ENCODE data around the gene CSTF2T. TPM values are rescaled to one million over a fixed set of nuclear protein-coding genes. Genes with fewer than 3 reads are reported as not detected.

CSTF2T gene
- total and polyA plus RNA-seq, 10 donors: 12.2 to 37.1 (median 29.9) TPM

- no peaks in the 10 kb centered on the region for H3K27me3 ChIP-seq (replicated peaks in 1 of 7)
- H3K4me3 ChIP-seq: no peak overlapping the region
- H3K4me1 ChIP-seq: no peaks in the 10 kb centered on the region
- TF ChIP-seq POLR2A (IDR thresholded peaks at IDR 0.05) (no peak), POLR2AphosphoS5 (IDR thresholded peaks at IDR 0.05) (no peak)
- TF ChIP-seq, protein P1, sequence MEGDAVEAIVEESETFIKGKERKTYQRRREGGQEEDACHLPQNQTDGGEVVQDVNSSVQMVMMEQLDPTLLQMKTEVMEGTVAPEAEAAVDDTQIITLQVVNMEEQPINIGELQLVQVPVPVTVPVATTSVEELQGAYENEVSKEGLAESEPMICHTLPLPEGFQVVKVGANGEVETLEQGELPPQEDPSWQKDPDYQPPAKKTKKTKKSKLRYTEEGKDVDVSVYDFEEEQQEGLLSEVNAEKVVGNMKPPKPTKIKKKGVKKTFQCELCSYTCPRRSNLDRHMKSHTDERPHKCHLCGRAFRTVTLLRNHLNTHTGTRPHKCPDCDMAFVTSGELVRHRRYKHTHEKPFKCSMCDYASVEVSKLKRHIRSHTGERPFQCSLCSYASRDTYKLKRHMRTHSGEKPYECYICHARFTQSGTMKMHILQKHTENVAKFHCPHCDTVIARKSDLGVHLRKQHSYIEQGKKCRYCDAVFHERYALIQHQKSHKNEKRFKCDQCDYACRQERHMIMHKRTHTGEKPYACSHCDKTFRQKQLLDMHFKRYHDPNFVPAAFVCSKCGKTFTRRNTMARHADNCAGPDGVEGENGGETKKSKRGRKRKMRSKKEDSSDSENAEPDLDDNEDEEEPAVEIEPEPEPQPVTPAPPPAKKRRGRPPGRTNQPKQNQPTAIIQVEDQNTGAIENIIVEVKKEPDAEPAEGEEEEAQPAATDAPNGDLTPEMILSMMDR (IDR thresholded peaks at IDR 0.05 in 8 of 11, conservative IDR thresholded peaks at IDR 0.05 in 3 of 11): no peak
- no peak overlapping the region for H3K27ac ChIP-seq
- 76 to 83% (median 78%) methylated on average over 1 of the region's 1 CpG for WGBS, 5 donors
- intact Hi-C loops (cut with DNase I; ENCODE audit: low total_unique reads): loop anchor here (10.0 kb wide), 1 partner anchor 59 kb away; no protein-coding TSS in a partner anchor
- H3K36me3 ChIP-seq: no peaks in the 10 kb centered on the region
- DNase-seq: no peak
- no peaks in the 10 kb centered on the region for H3K9me3 ChIP-seq
Measured at GRCh38 chr10:51724038-51724437, 24.6 kb upstream of the CSTF2T start.

- H3K4me1 ChIP-seq: no peaks in the 10 kb centered on the region
- no peak overlapping the region for H3K4me3 ChIP-seq
- no peaks in the 10 kb centered on the region for H3K9me3 ChIP-seq
- intact Hi-C loops (cut with DNase I; ENCODE audit: low total_unique reads): no loop called here
- TF ChIP-seq POLR2A (IDR thresholded peaks at IDR 0.05) (no peak), POLR2AphosphoS5 (IDR thresholded peaks at IDR 0.05) (no peak)
- TF ChIP-seq, protein P1 (IDR thresholded peaks at IDR 0.05 in 8 of 11, conservative IDR thresholded peaks at IDR 0.05 in 3 of 11): no peak
- no peak overlapping the region for H3K27ac ChIP-seq
- H3K27me3 ChIP-seq (replicated peaks in 1 of 7): peaks cover 0 to 11% (median 0%) of the 10 kb centered on the region in 7 donors
- DNase-seq: no peak
- H3K36me3 ChIP-seq: no peaks in the 10 kb centered on the region
Measured at GRCh38 chr10:51718804-51719291, 19.5 kb upstream of the CSTF2T start.

DNA sequence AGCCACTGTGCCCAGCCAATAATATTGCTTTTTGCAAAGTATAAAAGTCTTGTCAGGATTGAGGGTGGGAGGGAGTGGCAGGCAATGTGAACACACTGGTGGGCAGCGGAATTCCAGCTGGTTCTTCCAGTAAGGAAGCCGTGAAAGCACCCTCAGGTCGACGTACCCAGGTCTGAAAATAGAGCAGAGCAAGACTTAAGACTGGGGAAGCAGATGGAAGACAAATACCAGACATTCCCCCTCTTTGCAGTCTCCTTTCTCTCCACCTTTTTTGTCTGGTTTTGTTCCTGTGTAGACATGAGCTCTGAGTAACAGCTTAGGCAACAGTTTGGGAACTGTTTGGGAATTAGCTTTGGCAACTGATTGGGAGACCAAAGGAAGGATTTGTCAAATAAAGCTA, 17.6 kb upstream of the CSTF2T start:
- H3K27ac ChIP-seq: no peak overlapping the region
- intact Hi-C loops (cut with DNase I; ENCODE audit: low total_unique reads): no loop called here
- no peak for TF ChIP-seq POLR2A (IDR thresholded peaks at IDR 0.05)
- no peak for TF ChIP-seq POLR2AphosphoS5 (IDR thresholded peaks at IDR 0.05)
- TF ChIP-seq, protein P1 (IDR thresholded peaks at IDR 0.05 in 8 of 11, conservative IDR thresholded peaks at IDR 0.05 in 3 of 11): no peak

DNA sequence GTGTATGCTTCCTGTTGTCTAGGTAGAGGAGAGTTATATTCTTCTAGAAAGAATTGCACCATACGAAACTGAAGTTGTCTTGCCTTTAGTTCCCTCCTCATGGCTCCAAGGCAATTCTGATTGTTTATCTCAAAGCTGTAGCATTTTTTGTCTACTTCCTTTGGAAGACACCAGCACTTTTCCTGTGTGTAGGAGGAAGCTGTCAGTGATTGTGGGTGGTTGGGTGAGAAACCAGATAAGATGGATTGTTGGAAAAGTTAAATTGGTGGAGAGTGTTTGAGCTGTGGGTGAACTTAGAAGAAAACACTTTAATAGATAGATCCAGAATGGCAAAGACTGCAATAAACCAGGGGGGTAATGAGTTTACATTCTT, 12.1 kb upstream of the CSTF2T start:
- Histone ChIP-seq H3K36me3 (no peaks in the 10 kb centered on the region), H3K4me1 (no peaks in the 10 kb centered on the region)
- DNase-seq: no peak

More for the DNA sequence above, 17.6 kb upstream of the CSTF2T start:
- peaks cover 0 to 11% (median 0%) of the 10 kb centered on the region in 7 donors for H3K27me3 ChIP-seq (replicated peaks in 1 of 7)
- no peaks in the 10 kb centered on the region for H3K9me3 ChIP-seq
- WGBS, 5 donors: 73 to 88% (median 76%) methylated on average over 4 of the region's 4 CpGs
- H3K36me3 ChIP-seq: no peaks in the 10 kb centered on the region
- DNase-seq: no peak
- no peak overlapping the region for H3K4me3 ChIP-seq
- no peaks in the 10 kb centered on the region for H3K4me1 ChIP-seq

More for the DNA sequence above, 12.1 kb upstream of the CSTF2T start:
- TF ChIP-seq POLR2AphosphoS5 (IDR thresholded peaks at IDR 0.05) (no peak), POLR2A (IDR thresholded peaks at IDR 0.05) (no peak)
- TF ChIP-seq, protein P1 (IDR thresholded peaks at IDR 0.05 in 8 of 11, conservative IDR thresholded peaks at IDR 0.05 in 3 of 11): no peak
- peaks cover 0 to 3% (median 0%) of the 10 kb centered on the region in 7 donors for H3K27me3 ChIP-seq (replicated peaks in 1 of 7)
- H3K27ac ChIP-seq: no peak overlapping the region
- no peak overlapping the region for H3K4me3 ChIP-seq
- intact Hi-C loops (cut with DNase I; ENCODE audit: low total_unique reads): no loop called here
- 44 to 71% (median 60%) methylated on average over 1 of the region's 1 CpG for WGBS, 5 donors
- no peaks in the 10 kb centered on the region for H3K9me3 ChIP-seq

Data from spleen (tissue), 11 donors.